Brain microvascular endothelial cell (primary cell): Measurements from ENCODE around the gene RDH13.
"Not testable (repeated sequence)": the region's sequence is repeated elsewhere in the genome, so short reads cannot be mapped to it uniquely, and the experiment has no call there.

Source experiments
- DNase-seq: peaks from one replicate; pipeline ENCODE4 v3.0.0-alpha.2; 2020
- H3K27ac ChIP-seq: fragments of 250-450 bp; sonication (Bioruptor Pico); 2 replicates; pipeline ENCODE4 v1.5.1; 2020; ENCODE audit warnings: mild to moderate bottlenecking, moderate library complexity
- H3K27me3 ChIP-seq: fragments of 250-450 bp; sonication (Bioruptor Pico); replicated peaks from 2 replicates; pipeline ENCODE4 v1.5.1; 2020; ENCODE audit warnings: mild to moderate bottlenecking
- H3K36me3 ChIP-seq: fragments of 250-450 bp; sonication (Bioruptor Pico); replicated peaks from 2 replicates; pipeline ENCODE4 v1.5.1; 2020; ENCODE audit warnings: mild to moderate bottlenecking
- H3K4me3 ChIP-seq: 2 replicates; pipeline ENCODE4 v1.5.1; 2011; ENCODE audit warnings: low read depth, mild to moderate bottlenecking, control low read depth, low read length, moderate library complexity
- CTCF ChIP-seq: IDR thresholded peaks from 2 replicates; pipeline ENCODE4 v1.5.1; 2011; ENCODE audit warnings: low read depth, mild to moderate bottlenecking, moderate library complexity, low read length, control low read depth, inconsistent platforms; ENCODE audit errors: missing control alignments
- in situ Hi-C: cut with HindIII; loops from 2 replicates; pipeline ENCODE4 v1.10.0; 2017; ENCODE audit warnings: low sequenced_read_pairs, low pct_ligation_motif_present

Gene RDH13

GRCh38 chr19:55068950-55069864, 6.3 kb upstream of the RDH13 start:
- no peak overlapping the region for H3K27ac ChIP-seq
- in situ Hi-C loops = no loop called here
- H3K4me3 ChIP-seq = no peak overlapping the region
- TF ChIP-seq CTCF = no peak
- DNase-seq = no peak
- peaks cover 23% of the 10 kb centered on the region for H3K27me3 ChIP-seq
- no peaks in the 10 kb centered on the region for H3K36me3 ChIP-seq

- in situ Hi-C loops = no loop called here
- Histone ChIP-seq H3K4me3 (no peak overlapping the region), H3K36me3 (no peaks in the 10 kb centered on the region), H3K27me3 (peaks cover 23% of the 10 kb centered on the region), H3K27ac (no peak overlapping the region)
- TF ChIP-seq CTCF = no peak
- no peak for DNase-seq
Measured at GRCh38 chr19:55067869-55068268, 4.9 kb upstream of the RDH13 start.

GRCh38 chr19:55066107-55066709, 3.3 kb upstream of the RDH13 start:
- DNase-seq = no peak

GRCh38 chr19:55065516-55065915, 2.6 kb upstream of the RDH13 start:
- H3K36me3 ChIP-seq, H3K27ac ChIP-seq, in situ Hi-C loops, DNase-seq, H3K4me3 ChIP-seq: not testable (repeated sequence)
- H3K27me3 ChIP-seq = peaks cover 23% of the 10 kb centered on the region

More at GRCh38 chr19:55066107-55066709, 3.3 kb upstream of the RDH13 start:
- no peak overlapping the region for H3K4me3 ChIP-seq
- in situ Hi-C loops = no loop called here
- no peaks in the 10 kb centered on the region for H3K36me3 ChIP-seq
- H3K27ac ChIP-seq = no peak overlapping the region
- H3K27me3 ChIP-seq = peaks cover 23% of the 10 kb centered on the region
- TF ChIP-seq CTCF = no peak

- no peak for TF ChIP-seq CTCF
- in situ Hi-C loops = no loop called here
- H3K4me3 ChIP-seq = no peak overlapping the region
- no peaks in the 10 kb centered on the region for H3K36me3 ChIP-seq
- no peak overlapping the region for H3K27ac ChIP-seq
- peaks cover 13% of the 10 kb centered on the region for H3K27me3 ChIP-seq
- no peak for DNase-seq
Measured at GRCh38 chr19:55063492-55063843, 520 bp upstream of the RDH13 start.

- H3K27ac ChIP-seq, H3K27me3 ChIP-seq, H3K4me3 ChIP-seq, in situ Hi-C loops: not testable (repeated sequence)
- DNase-seq = peak; percentile 25
- peaks cover 16% of the 10 kb centered on the region for H3K36me3 ChIP-seq
Measured at GRCh38 chr19:55060287-55060686, 2.7 kb downstream of the RDH13 start.
